ENCODE measurements around the gene UTP25.

- TF ChIP-seq CTCF (conservative IDR thresholded peaks at IDR 0.05 in 1 of 2, IDR thresholded peaks at IDR 0.05 in 1 of 2; ENCODE audit: extremely low read depth in 1 of 2, insufficient read depth in 1 of 2, low read depth in 1 of 2, low read length in 2 of 2) (no peak), EZH2 (IDR thresholded peaks at IDR 0.05; ENCODE audit: borderline replicate concordance, low read length) (no peak)
Measured at GRCh38 chr1:209786146-209786545, 41.6 kb upstream of the UTP25 start.

Measured in mammary epithelial cell (primary cell).